ENCODE results near the gene DLL4.

Gene DLL4

GRCh38 chr15:40968290-40969085, 39.3 kb downstream of the DLL4 start:
- H3K4me3 ChIP-seq (ENCODE audit: low read depth, low read length) = no peak overlapping the region
- no peak for TF ChIP-seq CTCF (IDR thresholded peaks at IDR 0.05; ENCODE audit: insufficient read depth, low read depth, low read length, missing control alignments)
- no peak for DNase-seq (ENCODE audit: low read depth)

GRCh38 chr15:40969363-40969762, 40.2 kb downstream of the DLL4 start:
- no peak for TF ChIP-seq CTCF (IDR thresholded peaks at IDR 0.05; ENCODE audit: insufficient read depth, low read depth, low read length, missing control alignments)
- no peak overlapping the region for H3K4me3 ChIP-seq (ENCODE audit: low read depth, low read length)
- no peak for DNase-seq (ENCODE audit: low read depth)

GRCh38 chr15:40974879-40975278, 45.7 kb downstream of the DLL4 start:
- no peak overlapping the region for H3K4me3 ChIP-seq (ENCODE audit: low read depth, low read length)
- DNase-seq (ENCODE audit: low read depth) = no peak
- TF ChIP-seq CTCF (IDR thresholded peaks at IDR 0.05; ENCODE audit: insufficient read depth, low read depth, low read length, missing control alignments) = no peak

- no peak overlapping the region for H3K4me3 ChIP-seq (ENCODE audit: low read depth, low read length)
- no peak for DNase-seq (ENCODE audit: low read depth)
- TF ChIP-seq CTCF (IDR thresholded peaks at IDR 0.05; ENCODE audit: insufficient read depth, low read depth, low read length, missing control alignments) = no peak
Observed at GRCh38 chr15:40976819-40977218, 47.7 kb downstream of the DLL4 start.

- H3K4me3 ChIP-seq (ENCODE audit: low read depth, low read length) = no peak overlapping the region
- DNase-seq (ENCODE audit: low read depth) = no peak
- no peak for TF ChIP-seq CTCF (IDR thresholded peaks at IDR 0.05; ENCODE audit: insufficient read depth, low read depth, low read length, missing control alignments)
Observed at GRCh38 chr15:40978141-40978540, 49.0 kb downstream of the DLL4 start.

GRCh38 chr15:40978562-40978961, 49.4 kb downstream of the DLL4 start:
- no peak overlapping the region for H3K4me3 ChIP-seq (ENCODE audit: low read depth, low read length)
- TF ChIP-seq CTCF (IDR thresholded peaks at IDR 0.05; ENCODE audit: insufficient read depth, low read depth, low read length, missing control alignments) = no peak
- no peak for DNase-seq (ENCODE audit: low read depth)

GRCh38 chr15:40981186-40981585, 52.0 kb downstream of the DLL4 start:
- no peak overlapping the region for H3K4me3 ChIP-seq (ENCODE audit: low read depth, low read length)
- TF ChIP-seq CTCF (IDR thresholded peaks at IDR 0.05; ENCODE audit: insufficient read depth, low read depth, low read length, missing control alignments) = no peak
- DNase-seq (ENCODE audit: low read depth) = no peak

Measured in GM12865 (cell line).